ENCODE measurements around the gene COG4.

Gene COG4

DNA sequence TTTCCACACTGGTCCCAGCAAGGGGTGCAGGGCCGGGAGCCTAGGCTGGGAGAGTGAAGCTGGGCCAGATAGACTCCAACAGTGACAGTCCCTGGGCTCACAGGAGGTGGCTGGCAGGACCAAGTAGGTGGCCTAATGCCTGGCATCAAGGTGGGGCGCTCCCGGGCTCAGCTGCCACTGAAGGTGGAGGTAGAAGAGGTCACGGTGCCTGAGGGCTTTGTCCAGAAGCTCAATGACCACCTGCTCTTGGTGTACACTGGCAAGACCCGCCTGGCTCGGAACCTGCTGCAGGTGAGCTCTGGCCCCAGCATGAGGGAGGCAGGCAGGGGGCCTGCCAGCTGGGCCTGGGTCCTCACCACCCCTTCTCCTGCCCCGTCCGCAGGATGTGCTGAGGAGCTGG is 45.2 kb downstream of the COG4 start:
- DNase-seq = no peak

- DNase-seq = peak; percentile 59
Measured at GRCh38 chr16:70476272-70477020, 46.9 kb downstream of the COG4 start.

DNA sequence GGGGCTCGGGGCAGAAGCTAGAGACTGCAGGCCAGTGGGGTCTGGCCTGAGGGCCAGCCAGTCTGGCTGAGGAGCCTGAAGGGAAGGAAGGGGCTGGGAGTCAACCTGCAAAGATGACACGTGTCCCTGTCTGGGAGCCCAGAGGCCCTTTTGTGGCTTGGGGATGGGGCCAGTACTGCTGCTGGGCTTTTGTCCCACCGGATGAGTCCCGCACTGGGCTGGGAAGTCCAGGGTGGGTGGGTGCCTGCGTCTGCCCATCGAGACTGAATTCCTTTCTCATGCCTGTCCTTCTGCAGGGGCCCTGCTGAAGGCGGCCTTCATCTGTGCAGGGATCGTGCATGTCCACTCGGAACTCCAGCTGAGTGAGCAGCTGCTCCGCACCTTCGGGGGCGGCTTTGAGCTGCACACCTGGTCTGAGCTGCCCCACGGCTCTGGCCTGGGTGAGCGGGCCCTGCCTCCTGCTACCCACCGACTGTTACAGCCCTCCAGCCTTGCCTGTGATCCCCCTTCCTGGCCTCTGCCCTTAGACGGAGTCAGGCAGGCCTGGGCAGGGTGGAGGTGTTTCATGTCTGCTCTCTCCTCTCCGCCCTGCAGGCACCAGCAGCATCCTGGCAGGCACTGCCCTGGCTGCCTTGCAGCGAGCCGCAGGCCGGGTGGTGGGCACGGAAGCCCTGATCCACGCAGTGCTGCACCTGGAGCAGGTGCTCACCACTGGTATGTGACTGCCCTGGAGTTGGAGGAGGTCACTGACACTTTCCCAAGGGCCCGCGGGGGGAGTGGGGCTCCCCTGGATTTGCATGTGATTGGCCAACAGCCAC is 48.1 kb downstream of the COG4 start:
- DNase-seq = no peak

- no peak for DNase-seq
Measured at GRCh38 chr16:70474320-70475053, 48.9 kb downstream of the COG4 start.

DNA sequence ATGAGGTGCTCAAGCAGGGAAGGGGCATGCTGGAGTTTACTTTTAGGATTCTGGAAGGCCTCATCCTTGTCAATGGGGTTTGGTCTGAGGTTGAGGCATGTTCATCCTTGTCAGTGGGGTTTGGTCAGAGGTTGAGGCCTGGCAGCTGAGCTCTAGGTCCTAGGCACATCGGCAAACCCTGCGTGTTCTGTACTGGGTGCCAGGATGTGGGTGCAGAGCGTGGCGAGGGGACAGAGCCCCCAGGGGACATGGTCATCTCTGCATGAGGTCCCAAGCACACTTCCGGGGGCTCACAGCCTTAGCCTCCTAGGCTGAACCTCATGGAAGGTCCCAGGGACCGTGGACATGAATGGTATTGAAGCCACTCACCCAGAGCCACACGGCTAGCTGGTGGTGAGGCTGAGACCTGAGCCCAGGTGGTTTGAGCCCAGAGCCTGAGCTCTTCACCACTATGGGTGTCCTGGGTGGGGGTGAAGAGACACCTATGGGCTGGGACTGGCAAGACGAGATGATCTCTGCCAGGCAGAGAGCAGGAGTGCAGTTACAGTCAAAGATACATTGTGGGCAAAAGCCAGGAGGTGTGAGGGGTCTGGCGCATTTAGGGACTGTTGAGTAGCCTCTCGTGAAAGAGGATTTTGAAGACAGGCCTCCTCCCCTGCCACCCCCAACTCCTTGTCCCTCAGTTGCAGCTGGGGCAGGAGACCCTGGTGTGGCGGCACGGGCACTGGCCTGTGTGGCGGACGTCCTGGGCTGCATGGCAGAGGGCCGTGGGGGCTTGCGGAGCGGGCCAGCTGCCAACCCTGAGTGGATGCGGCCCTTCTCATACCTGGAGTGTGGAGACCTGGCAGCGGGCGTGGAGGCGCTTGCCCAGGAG is 49.7 kb downstream of the COG4 start:
- DNase-seq = no peak

DNA sequence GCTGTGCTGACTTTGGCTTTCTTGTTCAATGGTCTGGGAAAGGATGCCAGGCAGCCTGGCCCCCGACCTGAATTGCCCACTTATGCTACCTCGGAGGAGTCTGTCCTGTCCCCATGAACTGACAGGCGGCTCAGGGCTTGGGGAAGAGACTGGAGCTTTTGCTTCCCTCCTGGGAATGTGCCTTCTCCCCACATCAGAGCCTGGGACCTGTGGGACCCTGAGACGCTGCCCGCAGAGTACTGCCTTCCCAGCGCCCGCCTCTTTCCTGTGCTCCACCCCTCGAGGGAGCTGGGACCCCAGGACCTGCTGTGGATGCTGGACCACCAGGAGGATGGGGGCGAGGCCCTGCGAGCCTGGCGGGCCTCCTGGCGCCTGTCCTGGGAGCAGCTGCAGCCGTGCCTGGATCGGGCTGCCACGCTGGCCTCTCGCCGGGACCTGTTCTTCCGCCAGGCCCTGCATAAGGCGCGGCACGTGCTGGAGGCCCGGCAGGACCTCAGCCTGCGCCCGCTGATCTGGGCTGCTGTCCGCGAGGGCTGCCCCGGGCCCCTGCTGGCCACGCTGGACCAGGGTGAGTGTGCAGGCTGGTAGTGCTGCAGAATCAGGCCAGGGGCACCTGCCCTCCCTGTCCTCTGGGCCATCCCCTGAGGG is 50.4 kb downstream of the COG4 start:
- no peak for DNase-seq

GRCh38 chr16:70470927-70471341 is 52.4 kb downstream of the COG4 start:
- no peak for DNase-seq

DNA sequence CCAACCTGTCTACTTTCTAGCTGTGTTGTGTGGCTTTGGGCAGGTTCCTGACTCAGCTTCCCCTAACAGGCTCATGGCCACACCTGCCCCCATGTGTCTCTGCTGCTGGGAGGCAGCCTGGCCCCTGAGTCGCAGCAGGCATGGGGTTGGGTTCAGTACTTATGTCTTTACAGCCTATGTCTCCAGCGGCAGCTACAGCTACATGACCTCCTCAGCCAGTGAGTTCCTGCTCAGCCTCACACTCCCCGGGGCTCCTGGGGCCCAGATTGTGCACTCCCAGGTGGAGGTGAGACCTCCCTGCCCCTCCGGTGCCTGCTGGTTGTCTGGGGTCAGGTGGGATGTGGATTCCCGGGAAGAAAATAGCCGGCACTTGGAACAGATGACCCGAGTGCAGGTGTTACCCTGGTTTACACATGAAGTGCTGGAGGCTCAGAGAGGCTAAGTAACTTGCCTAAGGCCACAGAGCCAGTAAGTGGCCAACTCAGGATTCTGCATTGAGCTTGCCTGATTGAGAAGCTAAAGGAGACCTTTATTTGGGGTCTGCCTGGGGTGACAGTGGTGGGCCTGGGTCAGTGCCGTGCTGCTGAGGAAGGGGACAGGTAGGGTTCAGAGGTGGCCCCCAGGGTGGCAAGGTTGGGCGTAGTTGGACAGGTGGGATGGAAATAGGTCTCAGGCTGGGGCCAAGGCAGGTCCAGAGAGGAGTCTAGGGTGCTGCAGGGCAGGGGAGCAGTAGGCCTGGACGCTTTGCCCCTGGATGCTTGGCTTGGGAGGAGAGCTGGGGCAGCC is 53.0 kb downstream of the COG4 start:
- no peak for DNase-seq

DNA sequence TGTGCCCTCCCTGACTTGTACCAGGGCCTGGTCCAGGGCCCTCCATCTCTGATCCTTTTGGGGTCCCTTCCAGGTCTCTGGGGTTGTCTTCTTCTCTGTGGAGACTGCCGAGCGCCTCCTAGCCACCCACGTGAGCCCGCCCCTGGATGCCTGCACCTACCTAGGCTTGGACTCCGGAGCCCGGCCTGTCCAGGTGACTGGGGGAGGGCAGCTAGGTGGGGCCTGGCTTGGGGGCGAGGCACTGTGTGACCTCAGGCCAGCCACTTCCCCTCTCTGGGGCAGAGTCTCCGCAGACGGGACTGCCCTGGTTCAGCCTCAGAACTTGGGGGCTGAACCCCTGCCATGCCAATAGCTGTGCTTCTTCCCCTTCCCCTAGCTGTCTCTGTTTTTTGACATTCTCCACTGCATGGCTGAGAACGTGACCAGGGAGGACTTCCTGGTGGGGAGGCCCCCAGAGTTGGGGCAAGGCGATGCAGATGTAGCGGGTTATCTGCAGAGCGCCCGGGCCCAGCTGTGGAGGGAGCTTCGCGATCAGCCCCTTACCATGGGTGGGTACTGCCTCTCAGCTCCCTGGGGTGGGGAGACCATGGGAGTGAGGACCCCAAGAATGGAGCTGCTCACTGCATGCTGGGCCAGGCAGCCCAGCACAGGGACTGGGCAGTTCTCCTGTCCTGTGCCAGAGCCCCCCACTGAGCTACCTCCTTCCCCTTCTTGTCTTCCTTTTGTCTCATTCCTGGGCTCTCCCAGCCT is 54.4 kb downstream of the COG4 start:
- no peak for DNase-seq

DNA sequence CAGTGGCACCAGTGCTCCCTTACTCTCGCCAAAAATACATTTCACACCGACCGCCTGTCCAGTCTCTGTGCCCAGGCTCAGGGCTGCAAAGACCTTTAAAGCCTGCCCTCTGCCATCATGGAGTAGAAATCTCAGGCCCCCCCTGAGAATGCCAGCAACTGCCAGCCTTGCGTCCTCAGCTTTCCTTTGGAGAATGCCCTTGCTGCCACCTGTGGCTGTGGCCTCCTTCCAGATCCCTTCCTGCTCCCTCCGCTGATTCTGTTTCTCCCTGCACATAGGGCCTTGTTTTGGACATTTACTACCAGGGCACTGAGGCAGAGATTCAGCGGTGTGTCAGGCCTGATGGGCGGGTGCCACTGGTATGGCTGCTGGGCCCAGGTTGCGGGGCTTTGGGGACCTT is 55.7 kb downstream of the COG4 start:
- DNase-seq = no peak

GRCh38 chr16:70467113-70467512 is 56.2 kb downstream of the COG4 start:
- DNase-seq = no peak

GRCh38 chr16:70466805-70467076 is 56.6 kb downstream of the COG4 start:
- no peak for DNase-seq

DNA sequence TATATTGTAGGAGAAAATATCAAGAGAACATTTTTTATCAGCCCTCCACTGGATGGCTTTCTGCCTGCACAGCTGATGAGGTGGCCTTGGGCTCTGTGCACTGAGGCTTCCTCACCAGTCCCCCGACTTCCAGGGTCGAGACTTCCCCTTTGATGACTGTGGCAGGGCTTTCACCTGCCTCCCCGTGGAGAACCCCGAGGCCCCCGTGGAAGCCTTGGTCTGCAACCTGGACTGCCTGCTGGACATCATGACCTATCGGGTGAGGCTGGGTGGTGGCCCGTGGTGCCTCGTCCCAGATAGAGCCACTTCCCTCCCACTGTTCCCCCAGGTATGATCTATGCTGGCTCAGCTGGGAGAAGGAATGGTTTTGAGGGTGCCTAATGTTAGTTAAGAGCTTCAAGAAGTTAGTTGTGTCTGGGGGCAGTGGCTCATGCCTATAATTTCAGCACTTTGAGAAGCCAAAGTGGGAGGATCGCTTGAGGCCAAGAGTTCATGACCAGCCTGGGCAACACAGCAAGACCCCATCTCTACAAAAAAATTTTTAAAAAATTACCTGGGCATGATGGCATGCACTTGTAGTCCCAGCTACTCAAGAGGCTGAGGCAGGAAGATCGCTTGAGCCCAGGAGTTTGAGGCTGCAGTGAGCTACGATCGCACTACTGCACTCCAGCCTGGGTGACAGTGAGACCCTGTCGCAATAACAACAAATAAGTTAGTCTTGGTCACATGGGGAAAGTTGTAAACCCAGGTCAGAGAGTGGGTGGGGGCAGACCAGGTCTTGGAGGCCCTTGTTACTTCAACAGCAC is 57.2 kb downstream of the COG4 start:
- no peak for DNase-seq

- no peak for DNase-seq
Measured at GRCh38 chr16:70463235-70463634, 60.1 kb downstream of the COG4 start.

- no peak for DNase-seq
Measured at GRCh38 chr16:70460737-70461261, 62.6 kb downstream of the COG4 start.

- no peak for DNase-seq
Measured at GRCh38 chr16:70457446-70458166, 65.7 kb downstream of the COG4 start.

GRCh38 chr16:70455910-70456309 is 67.4 kb downstream of the COG4 start:
- no peak for DNase-seq

GRCh38 chr16:70454222-70455034 is 68.9 kb downstream of the COG4 start, which contains the start of gene FCSK:
Gene FCSK (plus strand): TSS chr16:70454595. CDS start chr16:70463191, 8,596 bp downstream.
- no peak for DNase-seq
